NT2/D1 (cell line): ENCODE measurements around the gene PFKFB3.

Source experiments
- SUZ12 ChIP-seq: IDR thresholded peaks from 2 replicates; pipeline ENCODE4 v1.6.1; 2011; ENCODE audit not compliant: insufficient read length, insufficient read depth; ENCODE audit errors: extremely low read depth
- YY1 ChIP-seq: IDR thresholded peaks from 2 replicates; pipeline ENCODE4 v1.6.1; 2011; ENCODE audit not compliant: insufficient read length, insufficient read depth
- ZNF274 ChIP-seq: IDR thresholded peaks from 2 replicates; pipeline ENCODE4 v1.6.1; 2011; ENCODE audit warnings: mild to moderate bottlenecking, low read depth, low read length

DNA sequence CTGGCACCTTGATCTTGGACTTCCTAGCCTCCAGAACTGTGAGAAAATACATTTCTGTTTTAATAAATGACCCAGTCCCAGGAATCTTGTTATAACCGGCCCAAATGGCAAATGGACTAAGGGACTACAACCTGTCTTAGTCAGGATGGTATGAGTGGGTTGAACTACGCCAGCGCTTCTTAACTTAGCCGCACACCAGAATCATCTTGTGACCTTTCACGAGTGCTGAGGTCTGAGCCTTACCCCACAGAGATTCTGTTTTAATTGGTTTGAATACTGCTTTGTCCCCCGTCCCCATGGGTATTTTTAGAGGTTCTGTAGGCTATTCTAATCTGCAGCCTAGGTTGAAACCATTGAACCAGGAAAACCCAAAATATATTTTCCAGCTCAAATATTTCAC, 48.0 kb downstream of the PFKFB3 start:
- TF ChIP-seq ZNF274 (no peak), SUZ12 (no peak), YY1 (no peak)
